Testis (tissue), 3 donors: Measurements from ENCODE around the gene HPSE2. TPM values are rescaled to one million over a fixed set of nuclear protein-coding genes. Genes with fewer than 3 reads are reported as not detected.

ENCODE experiments used
- DNase-seq: peaks from one replicate; pipeline ENCODE4 v3.0.0-alpha.2; 2019
- H3K27ac ChIP-seq, 2 donors: fragments of 200-600 bp; sonication (generic); one replicate each; pipeline ENCODE4 v1.5.1; 2019
- H3K27me3 ChIP-seq: fragments of 200-600 bp; sonication (generic); one replicate; pipeline ENCODE4 v1.5.1; 2019
- H3K36me3 ChIP-seq: fragments of 200-600 bp; sonication (generic); one replicate; pipeline ENCODE4 v1.5.1; 2017; ENCODE audit warnings: low read depth; ENCODE audit errors: missing control alignments
- H3K4me1 ChIP-seq: fragments of 200-600 bp; sonication (generic); one replicate; pipeline ENCODE4 v1.5.1; 2019
- H3K4me3 ChIP-seq, 2 donors: fragments of 200-600 bp; sonication (generic); one replicate each; pipeline ENCODE4 v1.5.1; 2017 to 2019
- H3K9me3 ChIP-seq: fragments of 200-600 bp; sonication (generic); one replicate; pipeline ENCODE4 v1.5.1; 2017
- CTCF ChIP-seq, 3 experiments: fragments of 450-650 bp in 2 of 3; fragments of 200-600 bp in 1 of 3; sonication (generic) in 1 of 3; IDR thresholded peaks; one replicate each; pipeline ENCODE4 v1.5.1; 2016 to 2019; ENCODE audit warnings: antibody characterized with exemption in 3 of 3, mild to moderate bottlenecking in 2 of 3, moderate library complexity in 1 of 3
- POLR2A ChIP-seq: fragments of 450-650 bp; IDR thresholded peaks from one replicate; pipeline ENCODE4 v1.6.1; 2017; ENCODE audit warnings: antibody characterized with exemption, mild to moderate bottlenecking, moderate library complexity
- WGBS, 2 donors: methylation state at CpG; one replicate each; pipeline ENCODE4 v1.1.5; 2018; 5-methylcytosine and 5-hydroxymethylcytosine counted together
- intact Hi-C: fragments of 100-400 bp; cut with DNase I; formaldehyde crosslinking; loops from one replicate; pipeline ENCODE4 v1.15.1; 2023; ENCODE audit warnings: low total_unique reads
- polyA plus RNA-seq: library from polyadenylated mRNA; stranded (reverse); fragments of 350-450 nt; fragmentation: Illumina TruSeq; extraction: RNeasy Lipid Tissue Mini Kit (QIAGEN cat#74804); gene quantifications from one replicate; pipeline ENCODE4 v1.2.3, GENCODE V29; 2014; ENCODE audit warnings: low read depth, low replicate concordance; ENCODE audit not compliant: insufficient read depth
- total RNA-seq, 2 donors: library from RNA; depleted of rRNA; stranded (reverse); fragments of >200 nt; gene quantifications; one replicate each; pipeline ENCODE4 v1.2.3, GENCODE V29; 2016

The HPSE2 gene
- total and polyA plus RNA-seq, 3 donors from 2014 or later = 1.7 to 4.1 (median 2.5) TPM

GRCh38 chr10:98492763-98493162 lies 742.9 kb downstream of the HPSE2 start:
- DNase-seq = no peak
- Histone ChIP-seq H3K27ac (no peak overlapping the region), H3K4me1 (no peaks in the 10 kb centered on the region), H3K4me3 (no peak overlapping the region), H3K9me3 (no peaks in the 10 kb centered on the region), H3K36me3 (no peaks in the 10 kb centered on the region), H3K27me3 (no peaks in the 10 kb centered on the region)
- WGBS, 2 donors = 59 to 74% methylated on average over 1 of the region's 1 CpG
- intact Hi-C loops = no loop called here
- no peak for TF ChIP-seq CTCF (IDR thresholded peaks at IDR 0.05)
- TF ChIP-seq POLR2A = no peak

- TF ChIP-seq CTCF (IDR thresholded peaks at IDR 0.05) (no peak), POLR2A (no peak)
- Histone ChIP-seq H3K27ac (no peak overlapping the region), H3K4me1 (no peaks in the 10 kb centered on the region), H3K4me3 (no peak overlapping the region), H3K36me3 (no peaks in the 10 kb centered on the region), H3K27me3 (no peaks in the 10 kb centered on the region), H3K9me3 (no peaks in the 10 kb centered on the region)
- DNase-seq = no peak
- intact Hi-C loops = no loop called here
- 93 to 94% methylated on average over 13 of the region's 13 CpGs for WGBS, 2 donors
Measured at GRCh38 chr10:98489561-98490481, 745.8 kb downstream of the HPSE2 start.

- Histone ChIP-seq H3K36me3 (no peaks in the 10 kb centered on the region), H3K4me1 (no peaks in the 10 kb centered on the region), H3K4me3 (no peak overlapping the region), H3K9me3 (no peaks in the 10 kb centered on the region), H3K27me3 (no peaks in the 10 kb centered on the region), H3K27ac (no peak overlapping the region)
- WGBS, 2 donors = 73 to 88% methylated on average over 1 of the region's 1 CpG
- TF ChIP-seq CTCF (IDR thresholded peaks at IDR 0.05) = no peak
- TF ChIP-seq POLR2A = no peak
- intact Hi-C loops = no loop called here
- no peak for DNase-seq
Measured at GRCh38 chr10:98488669-98489430, 746.8 kb downstream of the HPSE2 start.

GRCh38 chr10:98487649-98488048 lies 748.0 kb downstream of the HPSE2 start:
- no peaks in the 10 kb centered on the region for H3K9me3 ChIP-seq
- H3K27me3 ChIP-seq = no peaks in the 10 kb centered on the region
- H3K4me1 ChIP-seq = no peaks in the 10 kb centered on the region
- WGBS, 2 donors = 92 to 96% methylated on average over 3 of the region's 3 CpGs
- no peaks in the 10 kb centered on the region for H3K36me3 ChIP-seq
- no peak for DNase-seq
- intact Hi-C loops = no loop called here
- no peak overlapping the region for H3K27ac ChIP-seq
- no peak for TF ChIP-seq CTCF (IDR thresholded peaks at IDR 0.05)
- no peak for TF ChIP-seq POLR2A
- no peak overlapping the region for H3K4me3 ChIP-seq
